HT-29 (cell line): ENCODE data around the gene ZBTB47. TPM values are rescaled to one million over a fixed set of nuclear protein-coding genes. Genes with fewer than 3 reads are reported as not detected.

ENCODE experiments used
- DNase-seq: peaks from one replicate; pipeline ENCODE4 v3.0.0-alpha.2; 2015; ENCODE audit warnings: low spot score
- total RNA-seq: library from RNA; depleted of rRNA; stranded (reverse); fragments of >200 nt; shearing (Covaris generic); gene quantifications from 2 replicates; pipeline ENCODE4 v1.2.3, GENCODE V29; 2014; rRNA removed

ZBTB47 gene
- 1.1 TPM in 2 replicates for total RNA-seq

DNA sequence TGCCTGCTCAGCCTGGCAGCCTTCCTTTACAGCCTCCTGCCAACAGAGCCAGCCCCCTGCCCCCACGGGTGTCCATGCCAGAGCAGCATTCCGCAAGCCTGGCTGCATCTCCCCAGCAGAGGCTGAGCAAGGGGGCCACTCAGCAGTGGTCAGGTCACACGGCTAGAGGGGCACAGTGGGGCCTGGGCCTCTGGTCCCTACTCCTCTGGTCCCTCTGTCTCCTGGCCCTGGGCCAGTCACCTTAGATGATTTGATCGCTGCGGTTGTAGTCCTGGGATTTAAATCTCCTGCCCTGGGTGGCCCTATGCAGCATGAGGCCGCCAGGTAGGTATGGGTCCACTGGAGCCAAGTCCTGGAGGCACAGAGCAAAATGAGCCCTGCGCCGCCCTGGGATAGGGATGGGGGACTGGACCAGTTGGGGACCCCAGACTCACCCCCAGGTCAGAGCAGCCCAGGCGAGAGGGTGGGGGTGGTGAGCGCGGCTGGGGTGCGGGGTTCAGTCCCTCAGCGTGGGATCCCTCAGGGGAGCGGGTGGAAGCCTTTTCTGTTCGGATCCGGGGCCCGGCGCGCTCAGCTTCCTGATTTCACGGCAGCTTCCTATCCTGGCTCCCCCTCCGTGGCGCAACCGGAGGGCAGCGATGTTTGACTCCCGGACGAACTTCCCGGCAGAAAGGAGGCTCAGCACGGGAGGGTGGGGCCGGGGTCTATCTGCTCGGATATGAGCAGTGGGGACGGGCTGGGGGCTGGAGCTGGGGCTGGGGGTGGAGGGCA, at the start of gene ZBTB47:
Gene ZBTB47, plus strand, starts transcription at position 138 of the 771 bp plus-strand sequence. CDS start 4,659 bp downstream, outside the sequence.
- no peak for DNase-seq

DNA sequence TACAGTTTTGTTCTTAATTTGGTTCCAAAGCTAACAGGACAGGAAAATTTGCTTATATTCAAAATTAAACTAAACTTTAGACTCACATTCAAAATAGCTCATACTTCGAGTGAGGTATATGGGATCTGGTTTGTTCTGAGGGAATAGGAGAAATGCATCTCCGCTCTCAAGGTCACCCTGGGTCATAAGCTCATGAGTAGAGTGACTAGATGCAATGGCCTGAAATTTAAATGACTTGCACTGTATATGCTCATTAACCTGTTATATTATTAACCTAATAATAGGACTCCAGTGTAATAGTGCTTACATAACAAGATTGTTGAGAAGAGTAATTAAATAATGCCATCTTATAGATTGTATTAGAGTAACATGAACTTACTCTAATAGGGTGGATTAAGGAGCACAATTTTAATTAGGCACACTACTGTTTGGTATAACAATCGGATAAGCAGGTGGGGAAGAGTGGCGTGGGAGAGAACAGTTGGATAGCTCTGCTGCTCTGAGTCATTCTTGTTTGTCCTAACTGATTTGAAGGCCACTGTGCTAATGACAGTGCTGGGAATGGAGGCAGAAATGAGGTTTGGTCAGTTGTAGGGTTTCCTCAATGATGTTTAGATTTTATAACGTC, 47.8 kb upstream of the ZBTB47 start:
- no peak for DNase-seq

- no peak for DNase-seq
These were observed 44.9 kb upstream of the ZBTB47 start for GRCh38 chr3:42608581-42608980.

DNA sequence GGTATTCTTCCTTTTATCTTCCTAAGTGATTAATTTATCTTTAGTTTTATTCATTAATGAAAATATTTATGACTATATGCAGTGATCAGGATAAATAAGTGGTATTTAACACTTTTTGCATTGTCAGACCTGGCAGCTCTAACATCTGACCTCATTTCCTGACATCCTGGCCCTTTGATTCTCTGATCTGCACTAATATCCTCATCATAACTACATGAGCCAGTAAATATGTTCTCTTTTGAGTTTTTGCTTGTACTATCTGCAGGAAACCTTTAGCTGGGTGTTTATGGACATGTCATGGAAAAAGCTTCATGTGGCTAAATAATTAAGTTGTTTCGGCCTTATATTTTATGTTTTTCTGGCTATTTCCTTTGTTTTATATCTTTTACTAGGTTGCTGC, 42.5 kb upstream of the ZBTB47 start:
- no peak for DNase-seq

DNA sequence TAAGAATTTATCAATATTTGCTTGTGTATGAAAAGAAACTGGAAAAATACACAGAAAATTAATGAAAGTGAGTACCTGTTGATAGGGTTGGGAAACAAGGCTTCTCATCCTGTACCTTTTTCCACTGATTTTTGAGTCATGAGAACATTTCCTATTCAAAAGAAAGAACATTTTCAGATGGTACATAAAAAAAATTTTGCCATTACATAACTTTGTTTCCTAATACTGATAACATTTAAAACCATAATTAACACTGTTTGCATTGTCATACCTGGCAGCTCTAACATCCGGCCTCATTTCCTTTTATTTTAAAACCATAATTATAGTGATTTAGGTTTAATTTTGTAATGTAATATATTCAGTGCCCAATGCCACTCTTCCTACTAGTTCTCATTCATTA, 41.3 kb upstream of the ZBTB47 start:
- DNase-seq = no peak

DNA sequence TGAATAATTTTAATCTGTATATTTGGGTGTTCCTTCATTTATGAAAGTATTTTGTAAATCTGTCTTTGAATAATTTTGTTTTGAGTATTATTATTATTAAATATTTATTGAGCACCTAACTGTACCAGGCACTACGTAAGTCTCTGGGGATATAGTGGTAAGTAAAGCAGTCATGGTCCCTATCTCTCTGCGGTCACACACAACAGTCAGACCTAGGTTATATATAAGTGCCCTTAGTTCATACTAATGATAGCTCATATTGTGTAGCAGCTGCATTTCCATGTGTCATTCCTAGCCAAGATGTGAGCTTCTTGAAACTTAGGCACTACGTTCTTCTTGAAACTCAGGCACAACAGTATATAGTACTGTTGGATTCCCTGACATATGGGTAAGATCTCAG, 40.6 kb upstream of the ZBTB47 start:
- DNase-seq = no peak

GRCh38 chr3:42613462-42613861, 40.0 kb upstream of the ZBTB47 start:
- DNase-seq = peak; percentile 27

GRCh38 chr3:42631620-42632019, 21.9 kb upstream of the ZBTB47 start:
- DNase-seq = no peak

- no peak for DNase-seq
These were observed 21.4 kb upstream of the ZBTB47 start for GRCh38 chr3:42632146-42632545.

DNA sequence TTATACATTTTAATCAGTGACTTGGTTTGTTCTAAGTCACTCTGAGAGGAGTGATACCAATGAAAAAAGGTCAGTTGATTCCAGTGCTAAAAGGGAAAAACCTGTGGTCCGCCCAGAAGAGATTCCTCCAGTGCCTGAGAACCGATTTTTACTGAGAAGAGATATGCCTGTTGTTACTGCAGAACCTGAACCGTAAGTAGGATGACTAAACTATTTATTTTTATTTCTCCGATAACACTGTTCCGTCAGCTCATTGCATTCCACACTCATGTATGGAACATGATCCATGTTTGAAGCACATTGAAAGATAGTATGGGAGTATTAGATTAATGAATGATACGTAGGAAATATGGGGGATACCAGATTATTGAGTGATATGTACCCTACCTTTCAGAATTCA, 20.0 kb upstream of the ZBTB47 start:
- no peak for DNase-seq

DNA sequence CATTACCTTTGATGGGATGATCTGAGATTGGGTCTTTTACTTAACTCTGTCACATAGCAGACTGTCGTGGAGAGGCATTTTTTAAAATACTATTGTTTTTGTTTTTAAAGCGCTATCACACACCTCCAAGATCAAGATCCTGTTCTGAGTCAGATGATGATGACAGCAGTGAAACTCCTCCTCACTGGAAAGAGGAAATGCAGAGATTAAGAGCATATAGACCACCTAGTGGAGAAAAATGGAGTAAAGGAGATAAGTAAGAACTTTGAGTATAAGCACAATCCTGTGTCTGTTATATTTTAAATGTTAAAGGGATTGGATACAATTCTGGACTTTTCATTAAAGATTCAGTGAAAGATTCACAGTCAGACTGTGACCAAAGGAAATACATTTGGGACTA, 18.4 kb upstream of the ZBTB47 start:
- DNase-seq = no peak

DNA sequence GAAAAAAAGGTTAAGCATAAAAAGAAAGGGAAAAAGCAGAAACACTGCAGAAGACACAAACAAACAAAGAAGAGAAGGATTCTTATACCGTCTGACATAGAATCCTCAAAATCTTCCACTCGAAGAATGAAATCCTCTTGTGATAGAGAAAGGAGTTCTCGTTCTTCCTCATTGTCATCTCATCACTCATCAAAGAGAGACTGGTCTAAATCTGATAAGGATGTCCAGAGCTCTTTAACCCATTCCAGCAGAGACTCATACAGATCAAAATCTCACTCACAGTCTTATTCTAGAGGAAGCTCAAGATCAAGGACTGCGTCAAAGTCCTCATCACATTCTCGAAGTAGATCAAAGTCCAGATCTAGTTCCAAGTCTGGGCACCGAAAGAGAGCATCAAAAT, 16.5 kb upstream of the ZBTB47 start:
- DNase-seq = no peak

DNA sequence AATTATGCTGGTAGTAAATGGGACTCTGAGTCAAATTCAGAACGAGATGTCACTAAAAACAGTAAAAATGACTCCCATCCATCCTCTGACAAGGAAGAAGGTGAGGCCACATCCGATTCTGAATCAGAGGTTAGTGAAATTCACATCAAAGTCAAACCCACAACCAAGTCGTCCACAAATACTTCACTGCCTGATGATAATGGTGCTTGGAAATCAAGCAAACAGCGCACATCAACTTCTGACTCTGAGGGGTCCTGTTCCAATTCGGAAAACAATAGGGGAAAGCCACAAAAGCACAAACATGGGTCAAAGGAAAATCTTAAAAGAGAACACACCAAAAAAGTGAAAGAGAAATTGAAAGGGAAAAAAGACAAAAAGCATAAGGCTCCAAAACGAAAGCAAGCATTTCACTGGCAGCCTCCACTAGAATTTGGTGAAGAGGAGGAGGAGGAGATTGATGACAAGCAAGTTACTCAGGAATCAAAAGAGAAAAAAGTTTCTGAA, 15.1 kb upstream of the ZBTB47 start:
- no peak for DNase-seq

DNA sequence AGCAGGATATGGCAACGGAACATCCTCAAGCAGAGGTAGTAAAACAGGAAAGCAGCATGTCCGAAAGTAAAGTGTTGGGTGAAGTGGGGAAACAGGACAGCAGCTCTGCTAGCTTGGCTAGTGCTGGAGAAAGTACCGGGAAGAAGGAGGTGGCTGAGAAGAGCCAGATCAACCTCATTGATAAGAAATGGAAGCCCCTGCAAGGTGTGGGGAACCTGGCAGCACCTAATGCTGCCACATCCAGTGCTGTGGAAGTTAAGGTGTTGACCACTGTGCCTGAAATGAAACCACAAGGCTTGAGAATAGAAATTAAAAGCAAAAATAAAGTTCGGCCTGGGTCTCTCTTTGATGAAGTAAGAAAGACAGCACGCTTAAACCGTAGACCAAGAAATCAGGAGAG, 14.3 kb upstream of the ZBTB47 start:
- no peak for DNase-seq

DNA sequence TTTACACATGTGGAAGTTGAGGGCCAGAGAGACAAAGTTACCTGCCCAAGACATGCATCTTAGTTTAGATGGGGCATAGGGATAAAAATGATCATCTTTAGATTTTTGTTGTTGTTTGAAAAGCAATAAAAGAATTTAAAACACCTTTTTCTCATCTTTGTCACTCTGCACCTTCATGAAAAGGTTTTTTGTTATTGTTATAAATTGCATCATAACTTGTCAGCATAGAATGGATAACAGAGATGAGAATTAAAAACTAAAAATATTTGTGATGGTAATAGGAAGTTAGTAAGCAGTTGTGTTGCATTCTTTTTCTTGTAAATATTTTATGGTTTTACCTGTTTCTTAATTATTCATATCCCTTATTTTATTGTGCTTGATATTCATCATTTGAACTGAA, 13.4 kb upstream of the ZBTB47 start:
- DNase-seq = no peak

- no peak for DNase-seq
These were observed 12.6 kb upstream of the ZBTB47 start for GRCh38 chr3:42640771-42641370.

- no peak for DNase-seq
These were observed 5.6 kb upstream of the ZBTB47 start for GRCh38 chr3:42647821-42648459.

- no peak for DNase-seq
These were observed 4.5 kb upstream of the ZBTB47 start for GRCh38 chr3:42649006-42649405.

DNA sequence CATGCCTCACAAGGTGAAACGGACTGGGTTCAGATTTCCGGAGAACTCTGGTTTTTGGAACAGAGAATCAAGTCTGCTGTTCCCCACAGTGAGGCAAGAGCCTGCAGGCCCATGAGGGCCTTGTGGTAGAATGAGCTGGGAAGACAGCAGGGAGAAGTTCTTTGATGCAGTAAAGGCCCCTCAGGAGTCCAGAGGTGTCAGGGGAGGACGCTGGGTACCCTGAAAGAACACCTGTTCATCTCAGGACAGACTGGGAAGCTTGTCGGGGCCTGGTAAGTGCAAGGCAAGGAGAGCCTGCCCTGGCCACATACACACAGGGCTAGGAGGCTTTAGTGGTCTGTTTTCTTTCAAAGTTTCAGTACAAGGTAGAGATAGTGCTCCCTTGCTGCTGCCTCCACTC, 3.7 kb upstream of the ZBTB47 start:
- DNase-seq = no peak

DNA sequence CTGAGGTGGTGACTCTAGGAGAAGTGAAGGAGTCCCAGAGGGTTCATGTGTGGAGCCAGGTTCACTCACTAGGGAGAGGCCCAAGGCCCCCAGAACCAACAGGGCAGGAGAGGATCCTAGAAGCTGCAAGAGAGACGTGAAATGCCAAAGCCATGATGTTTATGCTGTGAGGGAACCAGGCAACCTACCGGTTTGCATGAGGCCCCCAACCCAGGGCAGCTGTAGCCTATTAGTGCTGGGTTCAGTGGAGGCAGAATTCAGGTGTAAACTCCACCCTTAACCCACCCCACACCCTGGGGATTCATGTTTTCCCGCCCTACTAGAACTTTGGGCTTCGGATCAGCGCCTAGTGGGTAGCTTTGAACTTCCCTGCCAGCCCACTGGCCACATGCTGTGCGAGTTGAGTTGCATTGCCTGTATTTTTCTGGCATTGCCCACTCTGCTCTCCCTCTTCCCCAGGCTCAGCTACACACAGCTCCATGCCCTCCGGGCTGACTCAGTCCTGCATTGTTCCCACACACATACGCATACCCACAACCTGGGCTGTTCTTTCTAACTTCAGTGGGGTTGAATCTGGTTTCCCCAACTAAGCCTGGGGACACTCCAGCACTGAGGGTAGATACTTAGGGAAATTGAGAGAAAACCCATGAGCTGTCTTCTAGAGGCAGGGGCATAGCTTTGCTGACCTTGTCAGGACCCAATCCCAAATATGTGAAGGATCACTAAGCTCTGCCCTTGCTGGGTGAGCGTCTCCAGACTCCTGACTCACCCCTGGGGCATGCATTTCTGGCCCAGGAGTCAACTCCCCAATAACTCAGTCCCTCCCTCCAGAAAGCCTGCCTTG, 2.0 kb upstream of the ZBTB47 start:
- no peak for DNase-seq

- no peak for DNase-seq
These were observed 1.3 kb upstream of the ZBTB47 start for GRCh38 chr3:42652251-42652610.
